Peyer's patch (tissue), 4 donors: ENCODE measurements around the gene SNRPA. TPM values are rescaled to one million over a fixed set of nuclear protein-coding genes. Genes with fewer than 3 reads are reported as not detected.

Experiments
- DNase-seq, 3 donors: peaks; one replicate each; pipeline ENCODE4 v3.0.0-alpha.2; 2017 to 2019
- H3K27ac ChIP-seq, 4 donors: fragments of 200-600 bp; sonication (generic); one replicate each; pipeline ENCODE4 v1.5.1; 2016 to 2019
- H3K27me3 ChIP-seq, 2 donors: fragments of 200-600 bp; sonication (generic); one replicate each; pipeline ENCODE4 v1.5.1; 2019
- H3K36me3 ChIP-seq, 3 donors: fragments of 200-600 bp; sonication (generic); one replicate each; pipeline ENCODE4 v1.5.1; 2016 to 2019
- H3K4me1 ChIP-seq, 4 donors: fragments of 200-600 bp; sonication (generic); one replicate each; pipeline ENCODE4 v1.5.1; 2016 to 2019
- H3K4me3 ChIP-seq, 4 donors: fragments of 200-600 bp; sonication (generic); 1 replicate in 3 of 4; 2 replicates in 1 of 4; pipeline ENCODE4 v1.5.1; 2016 to 2019; ENCODE audit warnings: mild to moderate bottlenecking in 1 of 4
- H3K9me3 ChIP-seq, 4 donors: fragments of 200-600 bp; sonication (generic); one replicate each; pipeline ENCODE4 v1.5.1; 2016 to 2019; ENCODE audit warnings: mild to moderate bottlenecking in 1 of 4
- POLR2A ChIP-seq, 2 donors: fragments of 450-650 bp; IDR thresholded peaks; one replicate each; pipeline ENCODE4 v1.5.1; 2017; ENCODE audit warnings: antibody characterized with exemption in 2 of 2, mild to moderate bottlenecking in 2 of 2, moderate library complexity in 2 of 2
- total RNA-seq, 4 donors: library from RNA; depleted of rRNA; stranded (reverse); fragments of >200 nt; gene quantifications; one replicate each; pipeline ENCODE4 v1.1.0, GENCODE V29; 2016
- TF ChIP-seq, protein P1 (sequence below), 6 experiments: fragments of 450-650 bp in 4 of 6; fragments of 200-600 bp in 2 of 6; sonication (generic) in 1 of 6; IDR thresholded peaks; one replicate each; pipeline ENCODE4 v1.5.1; 2017 to 2019; ENCODE audit warnings: antibody characterized with exemption in 6 of 6, mild to moderate bottlenecking in 3 of 6, moderate library complexity in 1 of 6

The SNRPA gene
- total RNA-seq, 4 donors from 2014 or later, result 44.5 to 104 (median 72.1) TPM

GRCh38 chr19:40807147-40808020, 56.4 kb downstream of the SNRPA start:
- peak overlapping the region; percentile 5 to 98 (median 74) for H3K27ac ChIP-seq
- peak overlapping the region in 2 of 4 donors; percentile 1 to 9 for H3K4me3 ChIP-seq
- no peaks in the 10 kb centered on the region for H3K9me3 ChIP-seq
- TF ChIP-seq POLR2A (IDR thresholded peaks at IDR 0.05), result no peak
- TF ChIP-seq, protein P1, sequence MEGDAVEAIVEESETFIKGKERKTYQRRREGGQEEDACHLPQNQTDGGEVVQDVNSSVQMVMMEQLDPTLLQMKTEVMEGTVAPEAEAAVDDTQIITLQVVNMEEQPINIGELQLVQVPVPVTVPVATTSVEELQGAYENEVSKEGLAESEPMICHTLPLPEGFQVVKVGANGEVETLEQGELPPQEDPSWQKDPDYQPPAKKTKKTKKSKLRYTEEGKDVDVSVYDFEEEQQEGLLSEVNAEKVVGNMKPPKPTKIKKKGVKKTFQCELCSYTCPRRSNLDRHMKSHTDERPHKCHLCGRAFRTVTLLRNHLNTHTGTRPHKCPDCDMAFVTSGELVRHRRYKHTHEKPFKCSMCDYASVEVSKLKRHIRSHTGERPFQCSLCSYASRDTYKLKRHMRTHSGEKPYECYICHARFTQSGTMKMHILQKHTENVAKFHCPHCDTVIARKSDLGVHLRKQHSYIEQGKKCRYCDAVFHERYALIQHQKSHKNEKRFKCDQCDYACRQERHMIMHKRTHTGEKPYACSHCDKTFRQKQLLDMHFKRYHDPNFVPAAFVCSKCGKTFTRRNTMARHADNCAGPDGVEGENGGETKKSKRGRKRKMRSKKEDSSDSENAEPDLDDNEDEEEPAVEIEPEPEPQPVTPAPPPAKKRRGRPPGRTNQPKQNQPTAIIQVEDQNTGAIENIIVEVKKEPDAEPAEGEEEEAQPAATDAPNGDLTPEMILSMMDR (IDR thresholded peaks at IDR 0.05), result peak in 3 of 6 experiments; percentile 33 to 41 (median 35)
- no peak for DNase-seq
- peaks cover 0 to 22% (median 0%) of the 10 kb centered on the region in 3 donors for H3K36me3 ChIP-seq
- peaks cover 14 to 88% (median 48%) of the 10 kb centered on the region in 4 donors for H3K4me1 ChIP-seq
- H3K27me3 ChIP-seq, result no peaks in the 10 kb centered on the region

- Histone ChIP-seq H3K27ac (peak overlapping the region in 2 of 4 donors; percentile 9 to 10), H3K4me1 (peaks cover 14 to 82% (median 43%) of the 10 kb centered on the region in 4 donors), H3K9me3 (no peaks in the 10 kb centered on the region), H3K4me3 (no peak overlapping the region), H3K36me3 (peaks cover 0 to 22% (median 0%) of the 10 kb centered on the region in 3 donors), H3K27me3 (no peaks in the 10 kb centered on the region)
- no peak for TF ChIP-seq POLR2A (IDR thresholded peaks at IDR 0.05)
- TF ChIP-seq, protein P1 (IDR thresholded peaks at IDR 0.05), result no peak
- no peak for DNase-seq
Observed at GRCh38 chr19:40808021-40808325, 57.0 kb downstream of the SNRPA start.

DNA sequence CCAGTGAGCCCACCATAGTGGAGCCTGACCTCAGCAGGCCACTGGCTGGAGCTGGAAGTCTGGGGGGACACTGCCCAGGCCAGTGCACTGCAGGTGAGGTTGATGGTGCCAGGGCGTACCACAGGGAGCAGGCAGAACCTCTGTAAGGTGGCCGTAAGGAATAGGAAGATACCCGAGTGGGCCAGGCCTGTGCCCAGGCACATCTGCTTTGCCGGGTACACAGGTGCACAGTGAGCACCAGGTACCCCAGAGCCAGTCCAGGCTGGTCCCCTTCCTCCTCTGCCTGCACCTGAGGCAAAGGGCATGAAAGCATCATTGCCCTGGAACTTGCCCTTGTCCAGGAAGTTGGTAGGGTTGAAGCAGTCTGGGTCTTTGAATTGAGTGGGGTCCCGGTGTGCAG, 57.5 kb downstream of the SNRPA start:
- no peaks in the 10 kb centered on the region for H3K9me3 ChIP-seq
- H3K27ac ChIP-seq, result peak overlapping the region in 1 of 4 donors; percentile 9
- peaks cover 9 to 77% (median 38%) of the 10 kb centered on the region in 4 donors for H3K4me1 ChIP-seq
- no peak for TF ChIP-seq POLR2A (IDR thresholded peaks at IDR 0.05)
- TF ChIP-seq, protein P1 (IDR thresholded peaks at IDR 0.05), result no peak
- DNase-seq, result no peak
- H3K27me3 ChIP-seq, result no peaks in the 10 kb centered on the region
- H3K36me3 ChIP-seq, result peaks cover 0 to 22% (median 0%) of the 10 kb centered on the region in 3 donors
- no peak overlapping the region for H3K4me3 ChIP-seq

GRCh38 chr19:40809358-40810086, 58.5 kb downstream of the SNRPA start:
- Histone ChIP-seq H3K27ac (peak overlapping the region in 3 of 4 donors; percentile 38 to 80 (median 79)), H3K36me3 (peaks cover 0 to 22% (median 0%) of the 10 kb centered on the region in 3 donors), H3K27me3 (no peaks in the 10 kb centered on the region), H3K4me1 (peaks cover 8 to 67% (median 28%) of the 10 kb centered on the region in 4 donors), H3K4me3 (peak overlapping the region in 1 of 4 donors; percentile 62), H3K9me3 (no peaks in the 10 kb centered on the region)
- DNase-seq, result no peak
- TF ChIP-seq, protein P1 (IDR thresholded peaks at IDR 0.05), result no peak
- no peak for TF ChIP-seq POLR2A (IDR thresholded peaks at IDR 0.05)

DNA sequence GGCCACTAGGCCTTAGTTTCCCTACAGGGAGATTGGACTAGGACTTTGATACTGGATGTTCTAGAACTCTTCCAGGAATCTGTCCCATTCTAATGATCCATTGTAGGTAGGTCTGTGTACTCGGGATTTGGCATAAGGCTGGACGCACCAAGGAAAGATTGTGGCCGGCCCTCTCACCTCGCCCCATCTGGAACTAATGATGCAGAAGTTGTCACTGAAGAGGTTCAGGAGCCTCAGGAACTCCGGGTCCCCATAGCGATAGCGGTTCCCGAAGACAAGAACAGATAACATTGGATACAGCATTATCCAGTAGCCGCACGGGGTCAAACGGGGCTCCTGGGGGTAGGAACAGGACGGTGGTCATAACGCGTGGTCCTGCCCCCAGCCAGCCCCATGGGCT, 59.2 kb downstream of the SNRPA start:
- Histone ChIP-seq H3K27me3 (no peaks in the 10 kb centered on the region), H3K9me3 (no peaks in the 10 kb centered on the region), H3K4me1 (peaks cover 3 to 60% (median 22%) of the 10 kb centered on the region in 4 donors), H3K27ac (peak overlapping the region; percentile 34 to 80 (median 74)), H3K4me3 (peak overlapping the region in 3 of 4 donors; percentile 32 to 62 (median 53)), H3K36me3 (peaks cover 0 to 22% (median 0%) of the 10 kb centered on the region in 3 donors)
- DNase-seq, result no peak
- no peak for TF ChIP-seq POLR2A (IDR thresholded peaks at IDR 0.05)
- TF ChIP-seq, protein P1 (IDR thresholded peaks at IDR 0.05), result no peak
